ENCODE results near the gene DOK4. TPM values are rescaled to one million over a fixed set of nuclear protein-coding genes. Genes with fewer than 3 reads are reported as not detected.

The DOK4 gene
- total and polyA plus RNA-seq, 2 donors (not counting 3 experiments of a cell fraction or from before 2014, with no cell fraction given): 22.3 to 23.4 TPM

GRCh38 chr16:57528499-57529390 is 42.5 kb upstream of the DOK4 start:
- Histone ChIP-seq H3K4me3 (replicated peaks in 1 of 3; ENCODE audit: insufficient read depth in 1 of 3, low read depth in 1 of 3, low read length in 3 of 3) (no peak overlapping the region), H3K27ac (ENCODE audit: insufficient read depth, low read depth, low read length) (no peak overlapping the region), H3K36me3 (ENCODE audit: control insufficient read depth in 2 of 2, extremely low read depth in 1 of 2, insufficient read depth in 2 of 2, low read length in 2 of 2) (no peaks in the 10 kb centered on the region), H3K9me3 (replicated peaks; ENCODE audit: control insufficient read depth, insufficient read depth, low read length) (no peaks in the 10 kb centered on the region), H2AFZ (ENCODE audit: low read depth, low read length) (no peak overlapping the region), H3K27me3 (ENCODE audit: control insufficient read depth in 2 of 2, insufficient read depth in 2 of 2, low read length in 2 of 2) (no peaks in the 10 kb centered on the region), H3K4me1 (ENCODE audit: control insufficient read depth, extremely low read depth, insufficient read depth, low read length) (peaks cover 25% of the 10 kb centered on the region), H3K79me2 (ENCODE audit: control insufficient read depth, insufficient read depth, low read length) (no peaks in the 10 kb centered on the region), H4K20me1 (replicated peaks; ENCODE audit: control insufficient read depth, extremely low read depth, insufficient read depth, low read length) (no peaks in the 10 kb centered on the region), H3K4me2 (ENCODE audit: insufficient read depth, low read length) (no peak overlapping the region), H3K9me1 (replicated peaks; ENCODE audit: control insufficient read depth, extremely low read depth, insufficient read depth, low read length) (no peaks in the 10 kb centered on the region), H3K9ac (replicated peaks; ENCODE audit: extremely low read depth, insufficient read depth, low read length) (no peak overlapping the region)
- FAIRE-seq (no peak), DNase-seq (ENCODE audit: low read depth, low spot score) (no peak)
- ChIA-PET POLR2A (no interaction called here), CTCF (interaction anchor here (1.8 kb wide), 1 partner anchor 9 kb away, joined by 10 read pairs; no protein-coding TSS in a partner anchor)
- no TSS peak for BruUV-seq (replicated peaks)
- intact Hi-C loops (cut with micrococcal nuclease): no loop called here
- dilution Hi-C loops (cut with MboI; ENCODE audit: extremely low pct_ligation_motif_present, low sequenced_read_pairs): no loop called here
- TF ChIP-seq FOS (IDR thresholded peaks at IDR 0.05; ENCODE audit: borderline replicate concordance, insufficient read depth, low read length) (no peak), JUN (IDR thresholded peaks at IDR 0.05; ENCODE audit: borderline replicate concordance, insufficient read depth, insufficient read length, low read depth) (no peak)

DNA sequence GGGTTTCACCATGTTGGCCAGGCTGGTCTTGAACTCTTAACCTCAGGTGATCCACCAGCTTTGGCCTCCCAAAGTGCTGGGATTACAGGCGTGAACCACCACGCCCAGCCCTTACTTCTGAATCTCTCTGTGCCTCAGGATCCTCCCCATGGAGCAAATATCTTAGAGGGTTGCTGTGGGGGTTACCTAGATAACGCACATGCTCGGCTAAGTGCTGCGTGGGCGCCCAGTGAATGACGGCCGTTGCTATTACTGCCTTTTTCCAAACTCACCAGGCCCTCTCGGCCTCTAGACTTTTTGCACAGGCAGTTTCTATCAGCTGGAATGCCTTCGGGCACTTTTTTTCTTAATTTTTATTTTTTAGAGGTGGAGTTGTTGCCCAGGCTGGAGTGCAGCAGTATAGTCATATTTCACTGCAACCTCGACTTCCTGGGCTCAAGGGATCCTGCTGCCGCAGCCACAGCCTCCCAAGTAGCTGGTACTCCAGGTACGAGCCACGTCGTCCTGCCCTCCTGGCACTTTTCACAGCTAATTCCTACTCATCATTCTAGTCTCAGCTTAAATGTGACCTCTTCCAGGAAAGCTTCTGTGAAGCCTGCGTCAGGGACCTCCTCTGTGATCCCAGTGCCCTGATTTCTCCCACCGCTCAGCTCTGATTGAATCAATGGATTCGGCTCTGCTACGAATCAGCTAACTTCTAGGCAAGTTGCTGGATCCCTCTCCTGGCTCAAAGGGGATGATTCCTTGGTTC is 41.5 kb upstream of the DOK4 start:
- no peaks in the 10 kb centered on the region for H4K20me1 ChIP-seq (replicated peaks; ENCODE audit: control insufficient read depth, extremely low read depth, insufficient read depth, low read length)
- no peak for FAIRE-seq
- H3K9me1 ChIP-seq (replicated peaks; ENCODE audit: control insufficient read depth, extremely low read depth, insufficient read depth, low read length): no peaks in the 10 kb centered on the region
- no peak overlapping the region for H2AFZ ChIP-seq (ENCODE audit: low read depth, low read length)
- DNase-seq (ENCODE audit: low read depth, low spot score): no peak
- no TSS peak for BruUV-seq (replicated peaks)
- H3K27me3 ChIP-seq (ENCODE audit: control insufficient read depth in 2 of 2, insufficient read depth in 2 of 2, low read length in 2 of 2): no peaks in the 10 kb centered on the region
- ChIA-PET POLR2A (no interaction called here), CTCF (interaction anchor here (0.7 to 1.8 kb wide), 2 partner anchors 8 to 109 kb away, joined by 3 to 10 read pairs; no protein-coding TSS in a partner anchor)
- dilution Hi-C loops (cut with MboI; ENCODE audit: extremely low pct_ligation_motif_present, low sequenced_read_pairs) (no loop called here), intact Hi-C loops (cut with micrococcal nuclease) (no loop called here)
- TF ChIP-seq CTCF (IDR thresholded peaks at IDR 0.05; ENCODE audit: extremely low read depth in 1 of 2, insufficient read depth in 1 of 2, low read depth in 1 of 2, low read length in 2 of 2): no peak
- TF ChIP-seq FOS (IDR thresholded peaks at IDR 0.05; ENCODE audit: borderline replicate concordance, insufficient read depth, low read length): no peak
- TF ChIP-seq, protein P1, sequence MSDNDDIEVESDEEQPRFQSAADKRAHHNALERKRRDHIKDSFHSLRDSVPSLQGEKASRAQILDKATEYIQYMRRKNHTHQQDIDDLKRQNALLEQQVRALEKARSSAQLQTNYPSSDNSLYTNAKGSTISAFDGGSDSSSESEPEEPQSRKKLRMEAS (IDR thresholded peaks at IDR 0.05; ENCODE audit: insufficient read depth, insufficient read length): no peak
- no peak for TF ChIP-seq EZH2 (IDR thresholded peaks at IDR 0.05; ENCODE audit: borderline replicate concordance, low read depth, low read length, severe bottlenecking)
- no peak for TF ChIP-seq GATA2 (IDR thresholded peaks at IDR 0.05; ENCODE audit: insufficient read depth, insufficient read length, low read depth, low read length)
- TF ChIP-seq POLR2AphosphoS5 (IDR thresholded peaks at IDR 0.05; ENCODE audit: insufficient read depth, low read depth, low read length): no peak
- no peak for TF ChIP-seq JUN (IDR thresholded peaks at IDR 0.05; ENCODE audit: borderline replicate concordance, insufficient read depth, insufficient read length, low read depth)
- TF ChIP-seq MYC (IDR thresholded peaks at IDR 0.05; ENCODE audit: low read depth, low read length): no peak
- no peak for TF ChIP-seq POLR2A (IDR thresholded peaks at IDR 0.05; ENCODE audit: low read depth, low read length)
- H3K27ac ChIP-seq (ENCODE audit: insufficient read depth, low read depth, low read length): no peak overlapping the region
- no peak overlapping the region for H3K4me3 ChIP-seq (replicated peaks in 1 of 3; ENCODE audit: insufficient read depth in 1 of 3, low read depth in 1 of 3, low read length in 3 of 3)
- H3K79me2 ChIP-seq (ENCODE audit: control insufficient read depth, insufficient read depth, low read length): no peaks in the 10 kb centered on the region
- peaks cover 20% of the 10 kb centered on the region for H3K4me1 ChIP-seq (ENCODE audit: control insufficient read depth, extremely low read depth, insufficient read depth, low read length)
- no peaks in the 10 kb centered on the region for H3K36me3 ChIP-seq (ENCODE audit: control insufficient read depth in 2 of 2, extremely low read depth in 1 of 2, insufficient read depth in 2 of 2, low read length in 2 of 2)
- H3K9ac ChIP-seq (replicated peaks; ENCODE audit: extremely low read depth, insufficient read depth, low read length): no peak overlapping the region
- H3K9me3 ChIP-seq (replicated peaks; ENCODE audit: control insufficient read depth, insufficient read depth, low read length): no peaks in the 10 kb centered on the region
- H3K4me2 ChIP-seq (ENCODE audit: insufficient read depth, low read length): no peak overlapping the region

Measured in endothelial cell of umbilical vein (primary cell).